ENCODE data around the gene COPG2.

The COPG2 gene

DNA sequence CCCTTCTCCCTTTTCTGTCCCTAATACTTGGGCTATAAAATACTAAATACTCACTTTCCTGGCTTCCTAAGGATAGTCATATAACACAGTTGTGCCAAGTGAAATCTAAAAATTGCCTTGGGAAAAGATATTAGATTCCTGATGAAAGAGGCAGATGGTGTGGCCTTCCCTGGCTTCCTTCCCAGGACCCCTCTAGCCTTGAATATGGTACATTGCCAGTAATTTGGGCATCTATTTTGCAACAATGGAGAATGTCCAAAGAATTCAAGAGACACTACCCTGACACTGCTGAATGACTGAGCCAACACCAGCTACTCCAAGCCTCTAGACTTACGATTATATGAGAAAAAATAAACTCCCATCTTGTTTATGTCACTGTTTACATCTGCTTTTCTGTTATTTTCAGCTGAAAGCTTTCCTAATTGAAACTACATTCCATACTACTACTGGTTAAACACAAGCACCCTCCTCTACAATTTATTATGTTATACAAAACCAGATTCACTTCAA, 17.9 kb downstream of the COPG2 start:
- no peak for DNase-seq (ENCODE audit: low read depth)
- H3K4me3 ChIP-seq (ENCODE audit: low read length), result no peak overlapping the region
- TF ChIP-seq, protein P1, sequence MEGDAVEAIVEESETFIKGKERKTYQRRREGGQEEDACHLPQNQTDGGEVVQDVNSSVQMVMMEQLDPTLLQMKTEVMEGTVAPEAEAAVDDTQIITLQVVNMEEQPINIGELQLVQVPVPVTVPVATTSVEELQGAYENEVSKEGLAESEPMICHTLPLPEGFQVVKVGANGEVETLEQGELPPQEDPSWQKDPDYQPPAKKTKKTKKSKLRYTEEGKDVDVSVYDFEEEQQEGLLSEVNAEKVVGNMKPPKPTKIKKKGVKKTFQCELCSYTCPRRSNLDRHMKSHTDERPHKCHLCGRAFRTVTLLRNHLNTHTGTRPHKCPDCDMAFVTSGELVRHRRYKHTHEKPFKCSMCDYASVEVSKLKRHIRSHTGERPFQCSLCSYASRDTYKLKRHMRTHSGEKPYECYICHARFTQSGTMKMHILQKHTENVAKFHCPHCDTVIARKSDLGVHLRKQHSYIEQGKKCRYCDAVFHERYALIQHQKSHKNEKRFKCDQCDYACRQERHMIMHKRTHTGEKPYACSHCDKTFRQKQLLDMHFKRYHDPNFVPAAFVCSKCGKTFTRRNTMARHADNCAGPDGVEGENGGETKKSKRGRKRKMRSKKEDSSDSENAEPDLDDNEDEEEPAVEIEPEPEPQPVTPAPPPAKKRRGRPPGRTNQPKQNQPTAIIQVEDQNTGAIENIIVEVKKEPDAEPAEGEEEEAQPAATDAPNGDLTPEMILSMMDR (IDR thresholded peaks at IDR 0.05; ENCODE audit: insufficient read depth, low read depth, low read length, missing control alignments), result no peak

DNA sequence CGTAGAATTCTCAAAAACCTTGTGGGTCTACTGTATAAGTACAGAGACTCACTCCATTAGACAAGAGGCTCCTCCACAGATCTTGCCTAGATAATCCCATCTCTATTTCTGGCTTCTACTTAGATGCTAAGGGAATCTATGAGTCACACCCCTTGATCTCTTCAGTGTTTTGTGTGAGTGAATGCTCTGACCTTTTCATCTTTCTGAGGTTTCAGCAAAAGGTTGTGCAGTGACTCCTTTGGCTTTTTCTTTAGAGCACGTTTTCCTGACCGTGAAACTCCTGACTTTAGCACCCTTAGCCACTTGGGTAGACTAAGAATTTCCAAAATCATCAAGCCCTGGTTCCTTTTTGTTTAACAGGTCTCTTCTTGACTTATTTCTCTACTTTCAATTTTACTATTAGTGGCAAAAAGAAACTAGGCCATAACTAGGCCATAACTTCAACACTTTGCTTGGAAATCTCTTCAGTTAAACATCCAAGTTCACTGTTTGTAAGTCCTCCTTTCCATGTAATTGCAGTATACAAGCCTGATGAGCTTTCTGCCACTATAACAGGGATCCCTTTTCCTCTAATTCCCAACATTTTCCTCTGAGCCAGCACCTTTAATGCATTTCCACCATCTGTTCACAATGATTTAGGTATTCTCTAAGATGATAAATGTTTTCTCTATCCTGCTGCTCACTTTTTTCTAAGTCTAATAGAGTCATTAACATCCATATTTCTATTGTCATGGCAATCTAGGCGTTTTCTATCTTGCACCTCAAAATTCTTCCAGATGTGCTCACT, 19.4 kb downstream of the COPG2 start:
- no peak overlapping the region for H3K4me3 ChIP-seq (ENCODE audit: low read length)
- TF ChIP-seq, protein P1 (IDR thresholded peaks at IDR 0.05; ENCODE audit: insufficient read depth, low read depth, low read length, missing control alignments), result no peak
- peak; percentile 16 for DNase-seq (ENCODE audit: low read depth)

DNA sequence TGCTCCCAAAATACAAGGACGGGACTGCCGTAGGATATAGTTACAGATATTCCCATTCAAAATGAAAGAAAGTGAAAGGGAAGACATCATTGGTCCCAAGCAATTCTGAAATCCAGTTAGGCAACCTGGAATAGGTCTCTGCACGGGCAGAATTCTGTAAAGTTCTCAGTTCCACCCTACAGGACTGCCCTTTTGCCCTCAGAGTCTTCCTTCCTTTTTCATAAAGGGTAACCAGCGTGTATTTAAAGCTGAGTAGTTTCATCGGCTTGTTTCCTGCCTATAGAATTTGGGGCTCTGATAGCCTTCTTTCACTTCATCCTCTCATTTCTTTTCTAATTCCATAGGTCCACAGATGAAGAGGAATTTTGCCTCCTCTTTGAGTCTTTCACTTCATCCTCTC, 20.0 kb downstream of the COPG2 start:
- TF ChIP-seq, protein P1 (IDR thresholded peaks at IDR 0.05; ENCODE audit: insufficient read depth, low read depth, low read length, missing control alignments), result no peak
- no peak overlapping the region for H3K4me3 ChIP-seq (ENCODE audit: low read length)
- no peak for DNase-seq (ENCODE audit: low read depth)

DNA sequence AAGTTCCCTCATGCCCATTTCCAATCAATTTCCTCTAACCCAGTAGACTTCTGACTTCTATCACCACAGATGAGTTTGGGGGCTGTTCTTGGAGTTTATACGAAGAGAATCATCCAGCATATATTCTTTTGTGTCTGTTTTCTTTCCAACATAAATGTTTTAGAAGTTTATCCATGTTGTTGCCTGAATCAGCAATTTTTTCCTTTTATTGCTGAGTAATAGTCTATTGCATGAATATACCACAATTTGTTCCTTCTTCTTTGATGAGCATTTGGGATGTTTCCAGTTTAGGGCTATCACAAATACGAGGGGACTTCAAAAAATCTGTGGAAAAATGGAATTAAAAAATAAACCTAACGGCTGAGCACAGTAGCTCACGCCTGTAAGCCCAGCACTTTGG, 26.2 kb downstream of the COPG2 start:
- no peak overlapping the region for H3K4me3 ChIP-seq (ENCODE audit: low read length)
- TF ChIP-seq, protein P1 (IDR thresholded peaks at IDR 0.05; ENCODE audit: insufficient read depth, low read depth, low read length, missing control alignments), result no peak
- no peak for DNase-seq (ENCODE audit: low read depth)

DNA sequence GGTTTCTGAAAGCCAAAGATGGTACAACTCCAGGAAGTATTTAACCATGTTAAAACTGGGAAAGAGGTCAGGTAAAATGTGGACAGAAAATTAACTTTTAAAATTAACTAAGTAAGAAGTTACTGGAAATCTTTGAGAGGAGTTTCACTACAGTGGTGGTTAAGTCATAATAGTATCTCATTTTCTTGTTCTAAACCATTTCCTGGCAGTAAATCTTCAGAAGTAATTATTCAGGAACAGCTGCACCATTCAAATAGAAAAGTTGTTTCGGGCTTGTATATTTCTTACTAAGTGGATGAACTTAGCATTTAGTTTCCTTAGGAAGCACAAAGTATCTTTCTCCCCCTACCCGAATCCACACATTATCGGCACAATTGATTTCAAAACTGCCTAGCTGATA, 27.1 kb downstream of the COPG2 start:
- no peak for DNase-seq (ENCODE audit: low read depth)
- TF ChIP-seq, protein P1 (IDR thresholded peaks at IDR 0.05; ENCODE audit: insufficient read depth, low read depth, low read length, missing control alignments), result no peak
- H3K4me3 ChIP-seq (ENCODE audit: low read length), result no peak overlapping the region

DNA sequence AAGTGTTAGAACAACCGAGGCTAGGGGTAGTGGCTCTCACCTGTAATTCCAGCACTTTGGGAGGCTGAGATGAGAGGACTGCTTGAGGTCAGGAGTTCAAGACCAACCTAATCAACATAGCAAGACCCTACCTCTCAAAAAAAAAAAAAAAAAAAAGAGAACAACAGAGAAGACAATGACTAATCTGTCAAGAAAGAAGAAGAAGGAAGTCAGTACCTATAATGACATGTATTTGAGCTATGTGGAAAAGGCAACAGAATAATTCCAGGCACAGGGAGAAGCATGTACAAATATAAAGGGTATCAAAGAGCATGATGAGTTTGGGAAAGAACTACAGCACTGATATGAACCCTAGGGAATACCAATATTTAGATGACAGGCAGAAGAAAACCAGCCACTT, 27.5 kb downstream of the COPG2 start:
- DNase-seq (ENCODE audit: low read depth), result no peak
- TF ChIP-seq, protein P1 (IDR thresholded peaks at IDR 0.05; ENCODE audit: insufficient read depth, low read depth, low read length, missing control alignments), result no peak
- H3K4me3 ChIP-seq (ENCODE audit: low read length), result no peak overlapping the region

DNA sequence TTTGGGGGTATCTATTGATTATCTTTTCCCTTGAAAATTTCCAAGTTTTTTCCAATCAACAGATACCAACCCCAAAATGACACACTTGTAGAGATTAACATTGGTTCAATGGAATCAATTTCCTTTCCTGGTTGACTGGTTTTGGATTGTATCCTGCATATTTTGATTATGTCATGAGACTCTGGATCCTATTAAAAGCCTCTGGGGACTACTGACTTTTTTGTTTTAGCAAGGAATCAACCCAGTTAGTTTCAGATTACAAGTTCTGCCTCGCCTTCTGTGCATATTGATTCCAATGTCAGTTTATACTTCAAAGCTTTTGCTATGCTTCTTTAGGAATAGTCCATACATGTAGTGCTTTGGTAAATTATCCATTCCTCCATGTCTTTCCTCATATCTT, 29.2 kb downstream of the COPG2 start:
- TF ChIP-seq, protein P1 (IDR thresholded peaks at IDR 0.05; ENCODE audit: insufficient read depth, low read depth, low read length, missing control alignments), result no peak
- no peak overlapping the region for H3K4me3 ChIP-seq (ENCODE audit: low read length)
- no peak for DNase-seq (ENCODE audit: low read depth)

Measured in epithelial cell of esophagus (primary cell).